Prostate gland (tissue), 2 donors: ENCODE data around the gene ITPR2. TPM values are rescaled to one million over a fixed set of nuclear protein-coding genes. Genes with fewer than 3 reads are reported as not detected.

Source experiments
- DNase-seq: peaks from one replicate; pipeline ENCODE4 v3.0.0-alpha.2; 2019; ENCODE audit warnings: low spot score
- H3K27ac ChIP-seq, 2 donors: fragments of 200-600 bp; sonication (generic); 2 replicates each; pipeline ENCODE4 v1.5.1; 2017 to 2019
- H3K27me3 ChIP-seq: fragments of 200-600 bp; sonication (generic); replicated peaks from 2 replicates; pipeline ENCODE4 v1.5.1; 2019; ENCODE audit not compliant: insufficient read depth
- H3K36me3 ChIP-seq, 2 donors: fragments of 200-600 bp; sonication (generic); 1 replicate in 1 of 2; 2 replicates in 1 of 2; pipeline versions ENCODE4 v1.5.1 to v1.8.1; 2017 to 2019
- H3K4me1 ChIP-seq: fragments of 200-600 bp; sonication (generic); replicated peaks from 2 replicates; pipeline ENCODE4 v1.5.1; 2019
- H3K4me3 ChIP-seq, 2 donors: fragments of 200-600 bp; sonication (generic); 2 replicates each; pipeline ENCODE4 v1.5.1; 2017 to 2019
- H3K9me3 ChIP-seq: fragments of 200-600 bp; sonication (generic); 2 replicates; pipeline ENCODE4 v1.5.1; 2017
- CTCF ChIP-seq, 4 experiments: fragments of 200-600 bp in 2 of 4; fragments of 450-650 bp in 2 of 4; sonication (generic) in 2 of 4; IDR thresholded peaks; 1 replicate in 3 of 4; 2 replicates in 1 of 4; pipeline ENCODE4 v1.5.1; 2016 to 2019; ENCODE audit warnings: antibody characterized with exemption in 4 of 4, mild to moderate bottlenecking in 2 of 4, moderate library complexity in 2 of 4
- POLR2A ChIP-seq: fragments of 450-650 bp; IDR thresholded peaks from one replicate; pipeline ENCODE4 v1.6.1; 2016; ENCODE audit warnings: antibody characterized with exemption, mild to moderate bottlenecking
- POLR2AphosphoS5 ChIP-seq: sonication (generic); formaldehyde crosslinking; IDR thresholded peaks from one replicate; pipeline ENCODE4 v1.6.1; 2017; ENCODE audit warnings: antibody characterized with exemption
- WGBS: methylation state at CpG from one replicate; pipeline ENCODE4 v1.1.5; 2018; 5-methylcytosine and 5-hydroxymethylcytosine counted together
- intact Hi-C: fragments of 100-400 bp; cut with DNase I; formaldehyde crosslinking; loops from one replicate; pipeline ENCODE4 v1.14.2; 2022
- total RNA-seq, 2 donors: library from RNA; depleted of rRNA; stranded (reverse); fragments of >200 nt; gene quantifications; one replicate each; pipeline ENCODE4 v1.1.0, GENCODE V29; 2016

The ITPR2 gene
- total RNA-seq, 2 donors from 2014 or later, result 30.0 to 44.4 TPM

- WGBS, result 93% methylated on average over 4 of the region's 4 CpGs
- TF ChIP-seq POLR2A (no peak), POLR2AphosphoS5 (no peak), CTCF (IDR thresholded peaks at IDR 0.05) (no peak)
Measured at GRCh38 chr12:26771861-26772260, 61.1 kb downstream of the ITPR2 start.

GRCh38 chr12:26770239-26771070 lies 62.5 kb downstream of the ITPR2 start:
- Histone ChIP-seq H3K4me1 (no peaks in the 10 kb centered on the region), H3K27ac (no peak overlapping the region), H3K9me3 (no peaks in the 10 kb centered on the region), H3K4me3 (no peak overlapping the region), H3K36me3 (no peaks in the 10 kb centered on the region), H3K27me3 (no peaks in the 10 kb centered on the region)
- intact Hi-C loops, result no loop called here
- DNase-seq, result no peak
- TF ChIP-seq POLR2AphosphoS5 (no peak), POLR2A (no peak), CTCF (IDR thresholded peaks at IDR 0.05) (no peak)
- 87% methylated on average over 5 of the region's 5 CpGs for WGBS

More at GRCh38 chr12:26771861-26772260, 61.1 kb downstream of the ITPR2 start:
- no peak for DNase-seq
- H3K9me3 ChIP-seq, result no peaks in the 10 kb centered on the region
- no peaks in the 10 kb centered on the region for H3K4me1 ChIP-seq
- intact Hi-C loops, result no loop called here
- H3K27me3 ChIP-seq, result no peaks in the 10 kb centered on the region
- H3K27ac ChIP-seq, result no peak overlapping the region
- no peaks in the 10 kb centered on the region for H3K36me3 ChIP-seq
- no peak overlapping the region for H3K4me3 ChIP-seq

- Histone ChIP-seq H3K27ac (no peak overlapping the region), H3K36me3 (no peaks in the 10 kb centered on the region), H3K27me3 (no peaks in the 10 kb centered on the region), H3K4me3 (no peak overlapping the region), H3K9me3 (no peaks in the 10 kb centered on the region), H3K4me1 (no peaks in the 10 kb centered on the region)
- 43% methylated on average over 3 of the region's 3 CpGs for WGBS
- TF ChIP-seq POLR2A (no peak), CTCF (IDR thresholded peaks at IDR 0.05) (no peak), POLR2AphosphoS5 (no peak)
- intact Hi-C loops, result no loop called here
- no peak for DNase-seq
Measured at GRCh38 chr12:26769611-26770010, 63.4 kb downstream of the ITPR2 start.

GRCh38 chr12:26768611-26769603 lies 64.1 kb downstream of the ITPR2 start:
- H3K4me1 ChIP-seq, result no peaks in the 10 kb centered on the region
- no peak overlapping the region for H3K27ac ChIP-seq
- no peaks in the 10 kb centered on the region for H3K27me3 ChIP-seq
- TF ChIP-seq POLR2AphosphoS5 (peak; percentile 51), CTCF (IDR thresholded peaks at IDR 0.05) (no peak)
- no peaks in the 10 kb centered on the region for H3K36me3 ChIP-seq
- H3K4me3 ChIP-seq, result no peak overlapping the region
- peak; percentile 7 for DNase-seq
- WGBS, result 36% methylated on average over 1 of the region's 1 CpG
- no peaks in the 10 kb centered on the region for H3K9me3 ChIP-seq
- intact Hi-C loops, result no loop called here
